GM21390 (cell line): ENCODE data around the gene MAP3K9.

Source experiments
- ATAC-seq: cut with Tn5 transposase; IDR thresholded peaks from one replicate; pipeline ENCODE4 v1.9.1; 2021; ENCODE audit not compliant: unreplicated experiment

MAP3K9 gene

DNA sequence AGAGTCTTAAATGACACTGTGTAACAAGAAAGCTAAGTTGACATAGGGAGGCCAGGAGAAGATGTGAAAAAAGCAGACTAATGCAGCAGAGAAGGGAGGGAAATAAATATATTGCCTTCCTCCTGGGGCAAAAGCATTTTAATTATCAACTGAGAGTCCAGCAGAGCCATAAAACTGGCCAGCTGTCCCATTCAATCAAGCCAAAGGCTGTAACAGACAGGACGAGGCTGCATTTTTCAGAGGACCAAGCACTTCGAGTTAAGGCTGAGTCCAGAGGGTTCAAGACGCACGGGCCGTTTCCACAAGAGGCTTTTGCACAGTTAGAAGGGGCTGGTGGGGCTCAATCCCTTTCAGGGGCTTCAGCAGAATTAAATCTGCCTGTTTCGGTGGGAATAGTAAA is 20.4 kb downstream of the MAP3K9 start:
- no peak for ATAC-seq

DNA sequence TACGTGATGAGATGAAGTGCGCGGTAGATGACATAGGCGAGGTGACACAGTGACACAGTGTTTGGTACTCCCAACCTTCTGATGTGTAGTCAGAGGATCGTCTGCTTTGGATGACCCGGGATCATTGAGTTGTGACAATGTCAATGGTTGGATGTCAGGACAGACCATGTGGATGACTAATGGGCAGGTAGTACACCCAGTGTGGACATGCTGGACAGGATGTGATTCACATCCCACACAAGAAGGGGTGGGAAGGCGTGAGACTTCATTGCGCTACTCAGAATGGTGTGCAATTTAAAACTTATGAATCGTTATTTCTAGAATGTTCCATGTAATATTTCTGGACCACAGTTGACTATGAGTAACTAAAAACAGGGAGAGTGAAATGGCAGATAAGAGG is 23.8 kb downstream of the MAP3K9 start:
- ATAC-seq: no peak

DNA sequence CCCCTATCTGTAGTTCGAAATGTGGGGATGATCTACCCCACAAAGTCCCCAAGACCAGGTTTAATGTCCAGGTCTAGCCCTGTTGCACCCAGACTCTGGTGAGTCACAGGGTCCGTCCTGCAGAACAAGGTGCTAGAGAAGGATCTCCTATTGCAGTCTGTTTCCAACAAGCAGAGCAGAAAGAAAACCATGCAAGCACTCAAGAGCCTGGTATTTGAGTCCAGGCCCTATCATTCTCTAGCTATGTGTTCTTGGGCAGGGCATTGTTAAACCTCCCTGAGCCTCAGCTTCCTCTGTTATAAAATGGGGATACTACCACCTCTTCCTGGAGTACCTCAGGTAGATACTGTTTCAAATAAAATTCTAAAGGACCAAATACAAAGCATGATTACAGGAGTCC is 24.4 kb downstream of the MAP3K9 start:
- no peak for ATAC-seq

DNA sequence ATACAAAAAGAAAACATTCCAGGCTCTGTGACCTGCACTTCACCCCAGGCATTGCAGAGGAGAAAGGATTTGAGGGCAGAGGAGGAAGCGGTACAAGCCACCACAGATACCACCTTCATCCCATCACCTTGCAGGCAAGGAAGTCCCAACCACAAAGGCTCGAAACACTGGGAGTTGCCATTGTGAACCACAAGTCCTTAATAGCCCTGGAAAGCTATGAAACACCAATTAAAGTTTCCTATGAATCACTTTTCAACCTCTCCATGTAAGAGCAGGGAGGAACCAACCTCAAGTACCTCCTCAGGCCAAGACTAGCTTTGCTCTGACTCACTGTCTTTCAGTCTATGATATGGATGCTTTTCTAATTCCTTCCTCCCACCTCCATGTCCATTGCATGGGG is 27.0 kb downstream of the MAP3K9 start:
- no peak for ATAC-seq

GRCh38 chr14:70780396-70781075 is 28.8 kb downstream of the MAP3K9 start:
- peak; percentile 76 for ATAC-seq

DNA sequence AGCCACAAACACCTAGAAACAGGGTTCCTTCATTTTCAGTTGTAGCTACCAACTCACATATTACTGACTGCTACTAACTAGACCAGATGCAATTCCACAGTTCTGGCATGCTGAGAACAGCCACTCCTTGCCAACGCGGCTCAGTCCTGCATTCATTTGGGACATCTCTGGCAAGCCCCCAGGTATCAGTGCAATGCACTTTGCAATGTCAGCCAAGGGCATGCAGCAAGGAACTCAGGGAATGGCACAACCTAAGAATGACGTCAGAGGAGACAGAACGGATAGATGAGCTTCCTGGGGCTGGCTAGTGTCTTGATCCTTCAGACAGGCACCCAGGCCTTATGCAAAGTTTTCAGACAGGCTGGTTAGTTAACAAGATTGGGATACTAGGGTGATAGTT is 29.6 kb downstream of the MAP3K9 start:
- no peak for ATAC-seq

- peak; percentile 67 for ATAC-seq
Observed at GRCh38 chr14:70776197-70776596, 33.1 kb downstream of the MAP3K9 start.

DNA sequence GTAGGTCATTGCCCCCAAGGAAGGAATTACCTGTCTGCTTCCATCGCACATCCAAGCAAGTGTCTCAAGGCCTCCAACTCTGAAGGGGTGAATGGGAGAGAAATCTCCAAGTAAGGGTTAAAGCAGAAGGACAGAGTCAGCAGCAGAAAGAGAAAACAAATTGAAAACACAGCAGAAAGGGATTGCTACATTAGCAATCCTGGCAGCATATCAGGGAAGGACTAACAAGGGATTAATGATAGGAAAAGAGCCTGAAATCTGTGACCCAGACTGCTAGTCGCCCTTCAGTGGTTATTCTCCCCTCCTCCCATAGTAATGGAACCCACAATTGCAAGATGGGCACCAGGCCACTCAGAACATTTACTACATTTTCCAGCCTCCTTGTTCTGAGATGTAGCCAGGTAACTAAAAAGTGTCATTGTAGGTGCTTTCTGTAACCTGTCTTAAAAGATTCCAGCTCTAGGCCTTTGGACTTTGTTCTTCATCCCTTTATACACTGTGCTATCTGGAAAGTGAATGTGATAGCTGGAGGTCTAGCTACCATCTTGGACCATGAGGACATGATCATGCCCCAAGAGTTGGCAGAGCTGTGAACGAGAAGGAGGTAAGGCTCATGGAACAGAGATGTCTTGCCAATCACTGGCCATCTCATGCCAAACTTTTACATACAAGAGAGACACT is 36.0 kb downstream of the MAP3K9 start:
- ATAC-seq: no peak

GRCh38 chr14:70771781-70772212 is 37.5 kb downstream of the MAP3K9 start:
- no peak for ATAC-seq

DNA sequence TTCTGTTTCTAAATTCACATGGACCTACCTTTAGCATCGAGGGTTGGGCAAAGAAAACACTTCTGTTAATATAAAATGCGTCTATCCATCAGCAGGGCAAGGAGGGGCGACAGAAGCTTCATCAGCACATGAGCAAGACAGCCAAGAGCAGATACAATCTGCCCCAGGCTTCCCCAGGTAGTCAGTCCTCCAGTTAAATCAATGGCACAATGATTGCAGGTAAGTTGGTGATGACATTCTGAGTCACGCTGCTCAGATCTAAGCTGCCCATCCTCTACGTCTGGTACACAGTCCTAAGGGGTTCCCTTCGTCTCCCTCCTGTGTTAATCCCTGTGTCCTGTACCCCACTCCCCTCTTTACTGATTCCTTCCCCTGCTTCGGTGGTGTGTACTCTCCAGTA is 38.8 kb downstream of the MAP3K9 start:
- no peak for ATAC-seq

GRCh38 chr14:70759398-70759797 is 49.9 kb downstream of the MAP3K9 start:
- no peak for ATAC-seq

DNA sequence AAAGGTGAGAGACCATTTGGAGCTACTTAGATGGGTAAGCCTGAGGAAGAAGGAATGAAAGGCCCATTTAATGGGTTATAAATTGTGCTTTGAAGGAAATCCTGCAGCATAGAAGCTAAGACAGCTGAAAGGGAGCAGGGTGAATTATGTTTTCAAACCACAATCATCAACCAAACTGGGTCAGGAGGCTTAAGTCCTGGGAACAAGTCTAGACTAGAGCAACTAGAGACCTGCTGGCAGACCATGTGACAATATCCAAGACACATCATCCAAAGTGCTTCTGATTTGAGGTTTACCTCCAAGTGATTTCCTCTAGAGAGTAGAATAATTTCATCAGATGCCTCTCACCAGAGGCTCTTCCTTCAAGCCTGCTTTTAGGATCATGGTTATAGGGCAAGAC is 53.7 kb downstream of the MAP3K9 start:
- no peak for ATAC-seq

- ATAC-seq: no peak
Observed at GRCh38 chr14:70754991-70755390, 54.3 kb downstream of the MAP3K9 start.

DNA sequence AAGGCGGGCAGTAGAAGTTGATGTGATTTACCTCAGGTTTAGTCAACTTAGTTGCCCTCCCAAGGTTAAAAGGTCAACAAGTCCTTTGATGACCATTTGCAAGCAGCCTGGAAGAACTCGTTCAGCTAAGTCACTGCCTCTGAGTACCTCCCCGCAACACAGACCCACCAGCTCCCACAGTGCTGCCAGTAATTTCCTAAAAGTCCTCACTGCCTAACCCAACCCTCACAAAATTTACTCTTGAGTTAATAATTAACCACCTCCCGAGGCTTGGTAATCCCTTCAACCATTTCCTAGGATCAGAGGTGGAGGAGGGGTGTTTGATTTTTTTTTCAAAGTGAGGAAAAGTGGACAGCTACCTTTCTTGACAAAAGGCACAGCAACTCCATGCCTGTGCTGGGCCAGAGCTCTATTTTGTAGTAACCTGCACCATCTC is 55.8 kb downstream of the MAP3K9 start:
- no peak for ATAC-seq

- no peak for ATAC-seq
Observed at GRCh38 chr14:70748422-70748821, 60.9 kb downstream of the MAP3K9 start.

- ATAC-seq: no peak
Observed at GRCh38 chr14:70744641-70745040, 64.7 kb downstream of the MAP3K9 start.

DNA sequence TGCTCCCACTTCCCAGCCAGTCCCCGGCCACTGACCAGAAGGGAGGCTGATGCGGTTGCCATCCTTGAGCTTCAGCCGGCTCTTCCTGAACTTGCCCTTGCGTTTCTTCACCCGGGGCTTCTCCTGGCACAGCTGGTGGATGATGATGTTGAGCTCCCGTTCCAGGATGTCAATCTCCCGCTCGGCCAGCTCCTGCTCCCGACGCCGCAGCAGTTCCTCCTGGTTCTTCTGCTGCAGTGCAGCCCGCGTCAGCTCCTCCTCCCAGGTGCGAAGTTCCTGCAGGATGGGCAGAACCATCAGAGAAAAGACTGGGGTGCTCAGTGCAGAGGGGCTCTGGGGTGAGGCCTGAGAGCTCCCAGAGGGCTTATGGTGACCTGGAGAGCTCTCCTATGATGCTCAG is 67.0 kb downstream of the MAP3K9 start:
- no peak for ATAC-seq

DNA sequence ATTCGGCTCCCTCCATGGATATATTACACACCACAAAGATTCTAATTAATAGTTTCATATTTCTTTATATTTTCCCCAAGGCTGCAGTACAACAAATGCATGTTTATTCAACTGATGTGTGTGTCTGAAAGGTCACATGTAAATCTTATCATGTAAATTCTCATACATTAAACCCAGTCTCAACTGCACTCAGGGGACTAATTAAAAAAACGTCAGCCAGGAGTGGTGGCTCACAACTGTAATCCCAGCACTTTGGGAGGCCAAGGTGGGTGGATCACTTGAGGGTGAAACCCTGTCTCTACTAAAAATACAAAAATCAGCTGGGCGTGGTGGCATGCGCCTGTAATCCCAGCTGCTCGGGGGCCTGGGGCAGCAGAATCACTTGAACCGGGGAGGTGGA is 67.8 kb downstream of the MAP3K9 start:
- ATAC-seq: no peak

- ATAC-seq: no peak
Observed at GRCh38 chr14:70735043-70735442, 74.3 kb downstream of the MAP3K9 start.

DNA sequence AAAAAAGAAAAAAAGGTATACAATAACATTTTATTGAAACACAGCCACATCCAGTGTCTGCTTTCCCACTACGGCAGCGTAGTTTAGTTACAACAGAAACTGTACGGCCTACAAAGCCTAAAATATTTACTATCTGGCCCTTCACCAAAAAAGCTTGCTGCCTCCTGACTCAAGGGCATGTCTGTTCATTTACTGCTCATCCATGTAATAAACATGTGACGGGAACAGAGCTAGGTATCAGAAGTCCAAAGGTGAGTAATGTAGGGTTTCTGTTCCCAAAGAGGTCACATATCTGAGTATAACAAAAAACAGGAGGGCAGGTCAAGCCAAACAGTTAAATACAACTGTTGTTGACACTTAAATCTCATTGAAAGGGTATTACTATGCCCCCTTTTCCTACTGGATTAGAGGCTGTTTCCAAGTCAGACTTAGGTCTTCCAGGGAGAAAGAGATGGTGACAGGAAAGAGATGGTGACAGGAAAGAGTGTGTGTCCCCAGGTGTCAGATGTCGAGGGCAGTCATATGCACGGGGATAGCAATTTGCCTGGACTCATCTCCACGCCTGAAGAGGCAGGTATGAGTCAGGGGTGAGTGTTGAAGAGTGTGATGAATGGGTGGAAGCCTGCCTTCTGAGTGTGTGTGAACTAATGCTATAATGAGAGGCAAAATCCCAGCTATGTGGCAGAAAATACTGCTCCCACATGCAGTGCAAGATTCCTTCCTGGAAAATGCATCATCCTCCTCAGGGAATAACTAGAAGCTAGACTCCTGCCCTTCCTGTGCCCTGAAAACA is 77.7 kb downstream of the MAP3K9 start:
- no peak for ATAC-seq

GRCh38 chr14:70730393-70730792 is 78.9 kb downstream of the MAP3K9 start:
- ATAC-seq: no peak
